C4-2B (cell line): ENCODE measurements around the gene CHCHD6.
A peak's percentile ranks its signal among the peaks of the same experiment; 100 is the strongest.

ENCODE experiments used
- H3K27ac ChIP-seq: fragments of 450-650 bp; 2 replicates; pipeline ENCODE4 v1.5.1; 2017
- ZFX ChIP-seq: fragments of 450-650 bp; IDR thresholded peaks from 2 replicates; pipeline ENCODE4 v1.6.1; 2017
- TF ChIP-seq, protein P1 (sequence below): fragments of 450-650 bp; conservative IDR thresholded peaks from 2 replicates; pipeline ENCODE4 v1.5.1; 2017; ENCODE audit warnings: mild to moderate bottlenecking

The CHCHD6 gene

GRCh38 chr3:126995254-126995780 is 291.3 kb downstream of the CHCHD6 start:
- peak overlapping the region; percentile 36 for H3K27ac ChIP-seq
- TF ChIP-seq ZFX: no peak
- TF ChIP-seq, protein P1, sequence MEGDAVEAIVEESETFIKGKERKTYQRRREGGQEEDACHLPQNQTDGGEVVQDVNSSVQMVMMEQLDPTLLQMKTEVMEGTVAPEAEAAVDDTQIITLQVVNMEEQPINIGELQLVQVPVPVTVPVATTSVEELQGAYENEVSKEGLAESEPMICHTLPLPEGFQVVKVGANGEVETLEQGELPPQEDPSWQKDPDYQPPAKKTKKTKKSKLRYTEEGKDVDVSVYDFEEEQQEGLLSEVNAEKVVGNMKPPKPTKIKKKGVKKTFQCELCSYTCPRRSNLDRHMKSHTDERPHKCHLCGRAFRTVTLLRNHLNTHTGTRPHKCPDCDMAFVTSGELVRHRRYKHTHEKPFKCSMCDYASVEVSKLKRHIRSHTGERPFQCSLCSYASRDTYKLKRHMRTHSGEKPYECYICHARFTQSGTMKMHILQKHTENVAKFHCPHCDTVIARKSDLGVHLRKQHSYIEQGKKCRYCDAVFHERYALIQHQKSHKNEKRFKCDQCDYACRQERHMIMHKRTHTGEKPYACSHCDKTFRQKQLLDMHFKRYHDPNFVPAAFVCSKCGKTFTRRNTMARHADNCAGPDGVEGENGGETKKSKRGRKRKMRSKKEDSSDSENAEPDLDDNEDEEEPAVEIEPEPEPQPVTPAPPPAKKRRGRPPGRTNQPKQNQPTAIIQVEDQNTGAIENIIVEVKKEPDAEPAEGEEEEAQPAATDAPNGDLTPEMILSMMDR: no peak

GRCh38 chr3:126995926-126996512 is 292.0 kb downstream of the CHCHD6 start:
- H3K27ac ChIP-seq: no peak overlapping the region; the same call in 1 of the 2 replicates
- TF ChIP-seq ZFX: no peak
- TF ChIP-seq, protein P1: no peak

DNA sequence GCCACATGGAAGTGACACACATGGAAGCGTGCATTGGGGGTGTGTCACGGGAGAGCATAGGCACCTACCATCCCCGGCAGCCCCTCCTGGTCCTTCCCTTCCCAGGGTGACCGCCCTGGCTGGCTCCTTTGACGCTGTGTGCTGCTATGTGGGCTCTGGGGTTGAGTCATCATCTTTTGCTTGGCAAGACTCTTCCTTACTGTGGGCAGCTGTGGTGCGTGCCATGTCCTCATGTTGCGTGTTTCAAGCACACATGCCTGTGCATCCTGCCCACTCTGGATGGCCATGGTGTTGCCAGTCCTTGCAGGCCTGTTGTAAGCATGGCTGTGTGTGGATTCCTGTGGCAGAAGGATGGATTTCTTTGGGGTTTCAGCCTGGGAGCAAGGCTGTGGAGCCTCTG is 292.9 kb downstream of the CHCHD6 start:
- H3K27ac ChIP-seq: no peak overlapping the region
- no peak for TF ChIP-seq ZFX
- TF ChIP-seq, protein P1: no peak

DNA sequence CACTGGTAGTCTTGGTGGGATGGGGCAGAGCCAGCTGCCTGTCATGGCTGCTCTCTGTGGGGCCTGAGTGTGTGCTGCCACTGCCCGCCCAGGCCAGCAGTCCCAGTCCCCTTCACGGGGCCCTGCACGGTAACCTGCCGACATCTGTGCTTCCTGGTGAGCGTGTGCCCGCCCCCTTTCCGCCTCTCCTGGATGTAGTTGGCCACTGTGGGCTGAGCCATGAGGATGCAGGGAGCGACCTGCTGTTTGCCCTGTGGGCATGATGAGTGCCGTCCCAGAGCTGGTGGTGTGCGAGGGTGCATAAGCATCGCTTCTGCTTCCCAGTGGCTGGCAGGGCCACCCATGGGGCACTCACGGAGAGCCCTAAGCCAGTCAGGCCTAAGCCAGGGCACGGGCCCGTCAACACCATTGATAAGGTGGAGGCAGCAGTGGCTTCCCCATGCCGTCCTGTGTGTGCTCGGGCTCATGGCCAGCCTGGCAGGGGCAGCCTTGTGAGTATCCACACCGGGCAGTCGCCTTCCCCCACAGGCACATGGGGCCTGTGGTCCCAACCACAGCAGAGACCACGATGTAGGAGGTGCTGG is 293.5 kb downstream of the CHCHD6 start:
- H3K27ac ChIP-seq: peak overlapping the region; percentile 63
- TF ChIP-seq, protein P1: no peak
- TF ChIP-seq ZFX: no peak

DNA sequence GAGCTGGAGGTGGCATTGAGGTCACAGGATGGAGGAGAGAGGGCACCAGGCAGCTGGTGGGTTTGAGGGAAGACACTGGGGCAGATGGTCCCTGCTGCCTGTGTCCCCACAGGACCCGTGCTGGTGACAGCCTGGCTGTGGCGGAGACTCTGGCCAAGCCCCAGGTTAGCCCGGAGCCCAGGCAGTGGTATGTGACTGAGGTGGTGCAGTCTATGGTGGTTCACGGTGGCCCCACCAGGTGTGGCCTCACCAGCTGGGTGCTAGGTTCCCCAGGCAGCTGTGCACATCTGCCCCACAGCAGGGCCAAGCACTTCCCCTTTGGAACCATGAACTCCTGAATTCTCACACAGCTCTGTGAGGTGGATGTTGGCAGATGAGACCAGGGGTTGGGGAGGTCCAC is 294.3 kb downstream of the CHCHD6 start:
- TF ChIP-seq ZFX: no peak
- TF ChIP-seq, protein P1: no peak
- H3K27ac ChIP-seq: peak overlapping the region; percentile 63

- TF ChIP-seq, protein P1: no peak
- no peak for TF ChIP-seq ZFX
- peak overlapping the region; percentile 63 for H3K27ac ChIP-seq
Observed at GRCh38 chr3:126998728-126999127, 294.7 kb downstream of the CHCHD6 start.

- peak overlapping the region; percentile 63 for H3K27ac ChIP-seq
- TF ChIP-seq, protein P1: no peak
- TF ChIP-seq ZFX: no peak
Observed at GRCh38 chr3:126999383-126999782, 295.3 kb downstream of the CHCHD6 start.
